Tibial artery (tissue), 4 donors: Measurements from ENCODE around the gene C1QTNF12.

ENCODE experiments used
- DNase-seq, 2 donors: peaks; one replicate each; pipeline ENCODE4 v3.0.0-alpha.2; 2019
- H3K27ac ChIP-seq, 2 donors: fragments of 200-600 bp; sonication (generic) in 1 of 2; 1 replicate in 1 of 2; 2 replicates in 1 of 2; pipeline ENCODE4 v1.5.1; 2018 to 2019; ENCODE audit warnings: mild to moderate bottlenecking in 1 of 2
- H3K27me3 ChIP-seq, 2 donors: fragments of 200-600 bp; sonication (generic) in 1 of 2; one replicate each; pipeline versions ENCODE4 v1.5.1 to v1.6.0; 2016 to 2019
- H3K36me3 ChIP-seq, 3 donors: fragments of 200-600 bp; sonication (generic) in 2 of 3; one replicate each; pipeline ENCODE4 v1.5.1; 2016 to 2019; ENCODE audit warnings: mild to moderate bottlenecking in 2 of 3
- H3K4me1 ChIP-seq, 4 donors: fragments of 200-600 bp; sonication (generic) in 2 of 4; 1 replicate in 3 of 4; 2 replicates in 1 of 4; pipeline ENCODE4 v1.5.1; 2016 to 2019
- H3K4me3 ChIP-seq, 2 donors: fragments of 200-600 bp; sonication (generic) in 1 of 2; 1 replicate in 1 of 2; 2 replicates in 1 of 2; pipeline ENCODE4 v1.5.1; 2018 to 2019; ENCODE audit warnings: mild to moderate bottlenecking in 2 of 2
- H3K9me3 ChIP-seq, 3 donors: fragments of 200-600 bp; sonication (generic) in 1 of 3; one replicate each; pipeline ENCODE4 v1.5.1; 2016 to 2019
- intact Hi-C: fragments of 100-400 bp; cut with DNase I; formaldehyde crosslinking; loops from one replicate; pipeline ENCODE4 v1.15.0; 2023; ENCODE audit warnings: low total_unique reads
- TF ChIP-seq, protein P1 (sequence below), 2 experiments: fragments of 200-600 bp in 1 of 2; fragments of 450-650 bp in 1 of 2; IDR thresholded peaks; one replicate each; pipeline ENCODE4 v1.5.1; 2017 to 2019; ENCODE audit warnings: antibody characterized with exemption in 2 of 2, mild to moderate bottlenecking in 1 of 2, moderate library complexity in 1 of 2

Gene C1QTNF12

GRCh38 chr1:1204998-1205768 is 41.3 kb downstream of the C1QTNF12 start:
- H3K4me1 ChIP-seq, result peaks cover 0 to 40% (median 28%) of the 10 kb centered on the region in 4 donors
- no peak overlapping the region for H3K27ac ChIP-seq
- intact Hi-C loops, result no loop called here
- no peak for DNase-seq
- H3K27me3 ChIP-seq, result peaks cover 0 to 82% of the 10 kb centered on the region in 2 donors
- H3K4me3 ChIP-seq, result no peak overlapping the region
- H3K36me3 ChIP-seq, result no peaks in the 10 kb centered on the region
- no peaks in the 10 kb centered on the region for H3K9me3 ChIP-seq
- TF ChIP-seq, protein P1, sequence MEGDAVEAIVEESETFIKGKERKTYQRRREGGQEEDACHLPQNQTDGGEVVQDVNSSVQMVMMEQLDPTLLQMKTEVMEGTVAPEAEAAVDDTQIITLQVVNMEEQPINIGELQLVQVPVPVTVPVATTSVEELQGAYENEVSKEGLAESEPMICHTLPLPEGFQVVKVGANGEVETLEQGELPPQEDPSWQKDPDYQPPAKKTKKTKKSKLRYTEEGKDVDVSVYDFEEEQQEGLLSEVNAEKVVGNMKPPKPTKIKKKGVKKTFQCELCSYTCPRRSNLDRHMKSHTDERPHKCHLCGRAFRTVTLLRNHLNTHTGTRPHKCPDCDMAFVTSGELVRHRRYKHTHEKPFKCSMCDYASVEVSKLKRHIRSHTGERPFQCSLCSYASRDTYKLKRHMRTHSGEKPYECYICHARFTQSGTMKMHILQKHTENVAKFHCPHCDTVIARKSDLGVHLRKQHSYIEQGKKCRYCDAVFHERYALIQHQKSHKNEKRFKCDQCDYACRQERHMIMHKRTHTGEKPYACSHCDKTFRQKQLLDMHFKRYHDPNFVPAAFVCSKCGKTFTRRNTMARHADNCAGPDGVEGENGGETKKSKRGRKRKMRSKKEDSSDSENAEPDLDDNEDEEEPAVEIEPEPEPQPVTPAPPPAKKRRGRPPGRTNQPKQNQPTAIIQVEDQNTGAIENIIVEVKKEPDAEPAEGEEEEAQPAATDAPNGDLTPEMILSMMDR (IDR thresholded peaks at IDR 0.05), result no peak

DNA sequence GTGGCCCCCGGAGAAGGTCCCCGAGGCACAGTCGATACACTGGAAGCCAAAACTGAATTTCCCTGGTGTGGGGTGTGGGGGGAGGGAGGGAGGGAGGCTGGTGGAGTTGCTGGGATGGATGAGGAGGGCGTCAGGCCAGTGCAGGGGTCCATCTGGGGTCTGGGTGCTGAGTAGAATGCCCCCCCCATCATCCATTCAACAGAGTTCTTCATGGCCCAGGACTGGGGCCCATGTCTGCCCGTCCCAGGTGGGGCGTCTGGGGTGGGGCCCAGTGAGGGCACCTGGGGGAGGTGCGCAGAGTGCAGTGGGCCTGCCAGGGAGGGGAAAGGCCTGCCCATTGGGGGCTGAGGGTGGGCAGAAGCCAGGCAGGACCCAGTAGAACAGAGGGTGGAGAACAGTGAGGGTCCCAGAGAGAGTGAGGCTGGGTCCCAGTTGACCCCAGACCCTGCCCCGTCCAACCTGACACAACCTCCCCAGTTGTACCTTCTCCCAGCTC is 42.0 kb downstream of the C1QTNF12 start:
- intact Hi-C loops, result no loop called here
- no peak overlapping the region for H3K4me3 ChIP-seq
- no peak for DNase-seq
- no peaks in the 10 kb centered on the region for H3K9me3 ChIP-seq
- H3K27me3 ChIP-seq, result peaks cover 0 to 89% of the 10 kb centered on the region in 2 donors
- TF ChIP-seq, protein P1 (IDR thresholded peaks at IDR 0.05), result no peak
- H3K4me1 ChIP-seq, result peaks cover 0 to 40% (median 28%) of the 10 kb centered on the region in 4 donors
- no peak overlapping the region for H3K27ac ChIP-seq
- no peaks in the 10 kb centered on the region for H3K36me3 ChIP-seq

DNA sequence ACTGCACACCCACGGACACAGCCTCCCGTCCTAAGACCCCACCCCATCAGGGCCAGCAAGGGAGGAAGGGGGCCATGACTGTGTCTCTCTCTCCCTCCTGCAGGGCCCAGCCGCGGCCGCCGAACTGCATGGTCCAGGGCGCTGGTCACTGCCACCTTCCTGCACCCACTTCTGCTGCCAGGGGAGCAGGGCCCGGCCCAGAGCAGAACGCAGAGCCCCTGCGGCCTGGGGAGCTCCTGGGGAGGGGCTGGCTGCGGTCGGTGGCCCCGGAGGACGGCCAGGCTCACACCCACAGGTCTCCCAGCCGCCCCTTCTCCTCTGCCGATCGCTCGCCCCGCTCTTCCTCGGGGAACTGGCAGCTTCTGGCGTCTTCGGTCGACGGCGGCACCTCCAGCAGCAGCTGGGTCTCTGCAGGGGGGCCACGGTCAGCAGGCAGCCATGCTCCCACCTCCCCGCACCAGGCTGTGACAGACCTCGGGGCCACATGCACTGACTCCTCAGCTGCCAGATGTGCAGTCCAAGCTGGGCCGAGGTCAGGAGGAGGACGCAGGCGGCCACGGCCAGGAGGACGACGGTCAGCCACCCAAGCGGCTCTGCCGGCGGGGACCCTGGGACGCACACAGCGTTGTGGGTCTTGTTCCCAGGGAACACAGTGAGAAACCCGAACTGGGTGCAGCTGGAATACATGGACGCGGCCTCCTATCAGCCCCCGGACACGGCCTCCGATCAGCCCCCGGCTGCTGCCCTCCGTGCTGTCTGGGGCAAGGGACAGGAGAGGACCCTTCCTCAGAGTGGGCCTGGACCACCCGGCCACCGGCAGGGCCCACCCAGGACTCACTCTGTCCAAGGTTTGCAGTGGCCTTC is 42.7 kb downstream of the C1QTNF12 start:
- intact Hi-C loops, result no loop called here
- Histone ChIP-seq H3K36me3 (no peaks in the 10 kb centered on the region), H3K27me3 (peaks cover 0 to 92% of the 10 kb centered on the region in 2 donors), H3K9me3 (no peaks in the 10 kb centered on the region), H3K4me3 (no peak overlapping the region), H3K27ac (no peak overlapping the region), H3K4me1 (peaks cover 0 to 39% (median 27%) of the 10 kb centered on the region in 4 donors)
- DNase-seq, result no peak
- TF ChIP-seq, protein P1 (IDR thresholded peaks at IDR 0.05), result no peak

DNA sequence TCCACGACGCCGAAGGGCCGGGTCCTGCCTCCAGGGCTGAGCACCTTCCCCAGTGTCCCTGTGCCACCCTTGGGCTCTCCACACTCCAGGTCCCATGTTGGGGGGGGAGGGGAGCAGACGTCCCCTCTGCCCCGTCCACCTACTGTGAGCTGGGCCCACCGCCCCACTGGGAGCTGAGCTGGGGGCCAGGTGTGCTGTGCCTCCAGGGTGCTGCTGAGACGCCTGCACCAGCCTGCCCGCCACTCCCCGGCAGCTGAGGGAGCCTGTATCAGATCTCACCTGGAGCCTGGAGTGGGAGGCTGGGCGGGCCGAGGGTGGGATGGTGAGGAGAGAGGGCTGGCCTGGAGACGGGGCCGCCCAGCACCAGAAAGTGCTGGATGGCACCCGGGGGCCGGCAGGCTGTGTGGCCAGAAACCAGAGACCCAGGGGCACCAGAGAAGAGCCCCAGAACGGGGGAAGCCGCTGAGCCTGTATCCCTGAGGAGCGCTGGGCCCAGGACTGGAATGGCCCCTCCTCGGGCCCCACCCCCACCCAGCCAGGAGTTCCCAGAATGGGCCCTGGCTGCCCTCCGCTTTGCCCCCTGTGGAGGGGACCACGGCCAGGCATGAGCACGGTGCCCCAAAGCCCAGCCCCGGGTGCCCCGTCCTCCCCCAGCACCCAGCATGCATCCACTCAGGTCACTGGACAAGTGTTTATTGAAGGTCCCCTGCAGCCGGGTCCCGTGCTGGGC is 43.5 kb downstream of the C1QTNF12 start:
- H3K27me3 ChIP-seq, result peaks cover 0 to 92% of the 10 kb centered on the region in 2 donors
- DNase-seq, result no peak
- H3K4me1 ChIP-seq, result peaks cover 0 to 31% (median 20%) of the 10 kb centered on the region in 4 donors

More for the DNA sequence above, 43.5 kb downstream of the C1QTNF12 start:
- no peak overlapping the region for H3K27ac ChIP-seq
- H3K36me3 ChIP-seq, result no peaks in the 10 kb centered on the region
- H3K4me3 ChIP-seq, result no peak overlapping the region
- TF ChIP-seq, protein P1 (IDR thresholded peaks at IDR 0.05), result no peak
- H3K9me3 ChIP-seq, result no peaks in the 10 kb centered on the region
- intact Hi-C loops, result no loop called here
